ENCODE measurements around the gene FAF1.

Gene FAF1

DNA sequence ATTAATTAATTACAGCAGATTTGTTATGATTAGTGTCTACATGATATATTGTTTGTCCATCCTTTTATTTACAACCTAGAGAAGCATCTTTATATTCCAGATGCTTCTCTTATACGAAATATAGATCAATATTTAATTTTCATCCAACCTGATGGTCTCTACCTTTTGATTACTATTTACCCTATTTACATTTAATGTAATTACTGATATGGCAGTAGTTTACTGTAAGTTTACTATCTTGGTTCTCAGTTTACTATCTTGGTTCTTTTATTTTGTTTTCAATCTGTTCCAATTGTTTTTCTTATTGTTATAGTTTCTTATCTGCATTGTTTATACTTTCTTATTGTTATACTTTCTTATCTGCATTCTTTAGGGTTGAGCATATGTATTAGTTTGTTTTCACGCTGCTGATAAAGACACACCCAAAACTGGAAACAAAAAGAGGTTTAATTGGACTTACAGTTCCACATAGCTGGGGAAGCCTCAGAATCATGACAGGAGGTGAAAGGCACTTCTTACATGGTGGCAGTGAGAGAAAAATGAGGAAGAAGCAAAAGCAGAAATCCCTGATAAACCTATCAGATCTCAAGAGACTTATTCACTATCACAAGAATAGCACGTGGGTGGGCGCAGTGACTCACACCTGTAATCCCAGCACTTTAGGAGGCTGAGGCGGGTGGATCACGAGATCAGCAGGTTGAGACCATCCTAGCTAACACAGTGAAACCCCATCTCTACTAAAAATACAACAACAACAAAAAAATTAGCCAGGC lies 28.9 kb downstream of the FAF1 start (continued):
- TF ChIP-seq, protein P1, sequence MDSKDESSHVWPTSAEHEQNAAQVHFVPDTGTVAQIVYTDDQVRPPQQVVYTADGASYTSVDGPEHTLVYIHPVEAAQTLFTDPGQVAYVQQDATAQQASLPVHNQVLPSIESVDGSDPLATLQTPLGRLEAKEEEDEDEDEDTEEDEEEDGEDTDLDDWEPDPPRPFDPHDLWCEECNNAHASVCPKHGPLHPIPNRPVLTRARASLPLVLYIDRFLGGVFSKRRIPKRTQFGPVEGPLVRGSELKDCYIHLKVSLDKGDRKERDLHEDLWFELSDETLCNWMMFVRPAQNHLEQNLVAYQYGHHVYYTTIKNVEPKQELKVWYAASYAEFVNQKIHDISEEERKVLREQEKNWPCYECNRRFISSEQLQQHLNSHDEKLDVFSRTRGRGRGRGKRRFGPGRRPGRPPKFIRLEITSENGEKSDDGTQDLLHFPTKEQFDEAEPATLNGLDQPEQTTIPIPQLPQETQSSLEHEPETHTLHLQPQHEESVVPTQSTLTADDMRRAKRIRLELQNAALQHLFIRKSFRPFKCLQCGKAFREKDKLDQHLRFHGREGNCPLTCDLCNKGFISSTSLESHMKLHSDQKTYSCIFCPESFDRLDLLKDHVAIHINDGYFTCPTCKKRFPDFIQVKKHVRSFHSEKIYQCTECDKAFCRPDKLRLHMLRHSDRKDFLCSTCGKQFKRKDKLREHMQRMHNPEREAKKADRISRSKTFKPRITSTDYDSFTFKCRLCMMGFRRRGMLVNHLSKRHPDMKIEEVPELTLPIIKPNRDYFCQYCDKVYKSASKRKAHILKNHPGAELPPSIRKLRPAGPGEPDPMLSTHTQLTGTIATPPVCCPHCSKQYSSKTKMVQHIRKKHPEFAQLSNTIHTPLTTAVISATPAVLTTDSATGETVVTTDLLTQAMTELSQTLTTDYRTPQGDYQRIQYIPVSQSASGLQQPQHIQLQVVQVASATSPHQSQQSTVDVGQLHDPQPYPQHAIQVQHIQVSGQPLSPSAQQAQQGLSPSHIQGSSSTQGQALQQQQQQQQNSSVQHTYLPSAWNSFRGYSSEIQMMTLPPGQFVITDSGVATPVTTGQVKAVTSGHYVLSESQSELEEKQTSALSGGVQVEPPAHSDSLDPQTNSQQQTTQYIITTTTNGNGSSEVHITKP (tag by site-specific recombination; IDR thresholded peaks at IDR 0.05) = peak; percentile 51; the same call in 1 of the 2 replicates

DNA sequence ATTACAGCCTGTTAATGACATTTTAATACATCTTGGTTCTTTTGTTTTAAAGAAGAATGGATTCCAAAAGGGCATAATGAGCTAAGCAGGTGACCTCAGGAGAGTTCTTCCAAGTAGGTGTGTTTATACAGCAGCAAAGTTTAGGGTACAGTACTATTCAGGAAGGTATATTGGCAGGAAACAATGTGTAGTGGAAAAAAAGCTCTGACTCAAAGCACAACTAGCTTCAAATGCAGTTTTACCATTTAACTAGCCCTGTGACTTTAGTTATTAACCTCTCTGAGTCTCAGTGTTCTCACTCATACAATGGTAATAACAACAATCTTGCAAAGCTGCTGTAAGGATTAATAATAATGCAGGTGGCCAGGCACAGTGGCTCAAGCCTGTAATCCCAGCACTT lies 29.9 kb downstream of the FAF1 start:
- Histone ChIP-seq H3K9me3 (ENCODE audit: control insufficient read depth, insufficient read depth, low read depth, low read length) (no peaks in the 10 kb centered on the region), H3K27ac (ENCODE audit: extremely low read depth, low read depth, low read length) (no peak overlapping the region), H3K36me3 (ENCODE audit: control insufficient read depth in 2 of 2, insufficient read depth in 1 of 2, low read length in 2 of 2) (no peaks in the 10 kb centered on the region; a peak in 1 of 3 replicates), H3K4me1 (ENCODE audit: control insufficient read depth, insufficient read depth, low read length) (no peaks in the 10 kb centered on the region), H3K4me3 (ENCODE audit: low read depth, low read length) (no peak overlapping the region)
- no peak for TF ChIP-seq ZNF248 (tag by site-specific recombination; IDR thresholded peaks at IDR 0.05)
- TF ChIP-seq PRDM1 (tag by site-specific recombination; IDR thresholded peaks at IDR 0.05) = no peak
- TF ChIP-seq KLF9 (tag by site-specific recombination; IDR thresholded peaks at IDR 0.05; ENCODE audit: low read depth) = no peak
- TF ChIP-seq ZNF596 (tag by site-specific recombination; IDR thresholded peaks at IDR 0.05) = no peak
- no peak for TF ChIP-seq OVOL3 (tag by site-specific recombination; IDR thresholded peaks at IDR 0.05)
- no peak for TF ChIP-seq ZNF624 (tag by site-specific recombination; IDR thresholded peaks at IDR 0.05)
- TF ChIP-seq ZNF530 (tag by site-specific recombination; IDR thresholded peaks at IDR 0.05; ENCODE audit: low read depth) = no peak
- TF ChIP-seq ZNF433 (tag by site-specific recombination; IDR thresholded peaks at IDR 0.05; ENCODE audit: low read depth) = no peak
- no peak for TF ChIP-seq MZF1 (tag by site-specific recombination; IDR thresholded peaks at IDR 0.05; ENCODE audit: borderline replicate concordance)
- no peak for TF ChIP-seq BCL11A (tag by site-specific recombination; IDR thresholded peaks at IDR 0.05; ENCODE audit: low read depth)
- no peak for TF ChIP-seq ZNF658 (tag by site-specific recombination; IDR thresholded peaks at IDR 0.05)
- TF ChIP-seq, protein P2, sequence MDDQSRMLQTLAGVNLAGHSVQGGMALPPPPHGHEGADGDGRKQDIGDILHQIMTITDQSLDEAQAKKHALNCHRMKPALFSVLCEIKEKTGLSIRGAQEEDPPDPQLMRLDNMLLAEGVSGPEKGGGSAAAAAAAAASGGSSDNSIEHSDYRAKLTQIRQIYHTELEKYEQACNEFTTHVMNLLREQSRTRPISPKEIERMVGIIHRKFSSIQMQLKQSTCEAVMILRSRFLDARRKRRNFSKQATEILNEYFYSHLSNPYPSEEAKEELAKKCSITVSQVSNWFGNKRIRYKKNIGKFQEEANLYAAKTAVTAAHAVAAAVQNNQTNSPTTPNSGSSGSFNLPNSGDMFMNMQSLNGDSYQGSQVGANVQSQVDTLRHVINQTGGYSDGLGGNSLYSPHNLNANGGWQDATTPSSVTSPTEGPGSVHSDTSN (CRISPR knock-in tag; IDR thresholded peaks at IDR 0.05) = no peak
- TF ChIP-seq ZNF140 (tag by site-specific recombination; IDR thresholded peaks at IDR 0.05) = no peak
- TF ChIP-seq ZSCAN23 (tag by site-specific recombination; IDR thresholded peaks at IDR 0.05) = no peak
- no peak for TF ChIP-seq SP2 (tag by site-specific recombination; IDR thresholded peaks at IDR 0.05)
- no peak for TF ChIP-seq ZNF184 (tag by site-specific recombination; IDR thresholded peaks at IDR 0.05)
- ChIA-PET POLR2A (interaction anchor here (1.3 to 1.4 kb wide), 3 partner anchors 38 to 47 kb away, joined by 3 to 7 read pairs (median 5); partner anchors contain the start of gene CDKN2C), CTCF (interaction anchor here (0.6 to 3.1 kb wide), 23 partner anchors 8 to 366 kb away, joined by 3 to 48 read pairs (median 6); partner anchors contain the start of genes CDKN2C and FAF1)

GRCh38 chr1:50929376-50929958 lies 30.6 kb downstream of the FAF1 start:
- H3K9me3 ChIP-seq (ENCODE audit: control insufficient read depth, insufficient read depth, low read depth, low read length) = no peaks in the 10 kb centered on the region
- ChIA-PET POLR2A (interaction anchor here (1.3 to 1.4 kb wide), 4 partner anchors 31 to 47 kb away, joined by 3 to 7 read pairs (median 6); partner anchors contain the start of genes CDKN2C and FAF1), CTCF (interaction anchor here (0.6 to 3.1 kb wide), 25 partner anchors 8 to 367 kb away, joined by 3 to 48 read pairs (median 5); partner anchors contain the start of genes CDKN2C and FAF1)
- H3K4me3 ChIP-seq (ENCODE audit: low read depth, low read length) = no peak overlapping the region
- H3K27ac ChIP-seq (ENCODE audit: extremely low read depth, low read depth, low read length) = no peak overlapping the region
- no peak for TF ChIP-seq ZSCAN16 (tag by site-specific recombination; IDR thresholded peaks at IDR 0.05)
- TF ChIP-seq ZNF654 (tag by site-specific recombination; IDR thresholded peaks at IDR 0.05; ENCODE audit: low read depth) = peak; percentile 45
- peak; percentile 60; the same call in 1 of the 2 replicates for TF ChIP-seq ZNF660 (tag by site-specific recombination; IDR thresholded peaks at IDR 0.05)
- TF ChIP-seq GLIS2 (tag by site-specific recombination; IDR thresholded peaks at IDR 0.05) = no peak
- TF ChIP-seq ZNF280D (tag by site-specific recombination; IDR thresholded peaks at IDR 0.05) = no peak
- no peaks in the 10 kb centered on the region; a peak in 1 of 3 replicates for H3K36me3 ChIP-seq (ENCODE audit: control insufficient read depth in 2 of 2, insufficient read depth in 1 of 2, low read length in 2 of 2)
- no peaks in the 10 kb centered on the region for H3K4me1 ChIP-seq (ENCODE audit: control insufficient read depth, insufficient read depth, low read length)

Data from HEK293 (cell line).